Heart right ventricle (tissue), 16 donors: Measurements from ENCODE around the gene HCN3. TPM values are rescaled to one million over a fixed set of nuclear protein-coding genes. Genes with fewer than 3 reads are reported as not detected.

Experiments used
- ATAC-seq, 8 donors: fragments of 200-7000 bp; cut with Tn5 transposase; one replicate each; pipeline ENCODE4 v1.9.1; 2020; ENCODE audit warnings: mild to moderate bottlenecking in 8 of 8, moderate library complexity in 8 of 8, moderate number of reproducible peaks in 1 of 8
- DNase-seq, 2 donors: peaks; one replicate each; pipeline ENCODE4 v3.0.0-alpha.2; 2020
- H3K27ac ChIP-seq, 10 donors: fragments of 200-600 bp; sonication (generic) in 2 of 10; one replicate each; pipeline versions ENCODE4 v1.5.0 to v1.8.0; 2020 to 2022; ENCODE audit warnings: mild to moderate bottlenecking in 3 of 10
- H3K27me3 ChIP-seq, 7 donors: fragments of 200-600 bp; one replicate each; pipeline ENCODE4 v1.8.0; 2021 to 2022; ENCODE audit warnings: mild to moderate bottlenecking in 2 of 7
- H3K36me3 ChIP-seq, 9 donors: fragments of 200-600 bp; sonication (generic) in 1 of 9; one replicate each; pipeline versions ENCODE4 v1.5.0 to v1.8.0; 2020 to 2022; ENCODE audit warnings: mild to moderate bottlenecking in 2 of 9
- H3K4me1 ChIP-seq, 9 donors: fragments of 200-600 bp; sonication (generic) in 1 of 9; one replicate each; pipeline versions ENCODE4 v1.5.0 to v1.8.0; 2020 to 2022; ENCODE audit warnings: mild to moderate bottlenecking in 4 of 9
- H3K4me3 ChIP-seq, 10 donors: fragments of 200-600 bp; sonication (generic) in 2 of 10; one replicate each; pipeline versions ENCODE4 v1.5.0 to v1.8.0; 2020 to 2022; ENCODE audit warnings: mild to moderate bottlenecking in 7 of 10, moderate library complexity in 2 of 10
- H3K9me3 ChIP-seq, 11 donors: fragments of 200-600 bp in 10 of 11; sonication (generic) in 2 of 11; one replicate each; pipeline versions ENCODE4 v1.5.0 to v1.8.0; 2013 to 2022; ENCODE audit warnings: mild to moderate bottlenecking in 2 of 11, control low read depth in 1 of 11, moderate library complexity in 1 of 11
- WGBS, 2 donors: extraction: QIAGEN DNeasy Blood & Tissue Kit; methylation state at CpG; one replicate each; pipeline ENCODE4 v1.1.7; 2013; ENCODE audit warnings: inconsistent platforms in 1 of 2; 5-methylcytosine and 5-hydroxymethylcytosine counted together
- intact Hi-C, 10 donors: fragments of 100-400 bp; cut with DNase I; formaldehyde crosslinking; loops; one replicate each; pipeline versions ENCODE4 v1.11.1 to v1.14.2; 2022
- polyA plus RNA-seq, 2 donors: library from polyadenylated mRNA; stranded (reverse); fragments of 200-250 nt; gene quantifications; one replicate each; pipeline ENCODE4 v1.2.3, GENCODE V29; 2013
- total RNA-seq, 10 donors: library from RNA; stranded (reverse); fragmentation: NEBNext Ultra II Directional in 3 of 10; extraction: Animal tissue kit (Norgen Biotek cat#: 25700) in 3 of 10; gene quantifications; one replicate each; pipeline versions ENCODE4 v1.2.1 to v1.2.4, GENCODE V29; 2021 to 2023
- TF ChIP-seq, protein P1 (sequence below), 9 donors: fragments of 200-600 bp; sonication (generic) in 2 of 9; IDR thresholded peaks; one replicate each; pipeline versions ENCODE4 v1.5.0 to v1.8.0; 2021 to 2022; ENCODE audit warnings: antibody characterized with exemption in 9 of 9, mild to moderate bottlenecking in 5 of 9, moderate library complexity in 1 of 9
- donor health status: Arrhythmogenic right ventricular cardiomyopathy.
- donor health status: ischemic (EF 13 %, LVEDD 7.1; RV severe dilation, severe dysfunction).
- donor health status: healthy with polysubstance abuse.
- donor health status: DM: no; HTN: yes; CAD: no.
- donor health status: DM: no; HTN: no; CAD: no.
- donor health status: ischemic (EF 25% LVEDD 6.9; RV normal size, moderate dysfunction).
- donor health status: ischemic (EF 25% LVEDD 5.7; RV mildly dilated, moderate dysfunction).
- donor health status: healthy.
- donor health status: DM: yes; HTN: yes; CAD: no.
- donor health status: Ischemic cardiomyopathy.
- donor health status: ischemic (EF 35%, LVEDD 5.7; RV mildly dilated, moderate dysfunction).
- donor health status: nonischemic (EF 11% LVEDD 7.7; RV severe dilation, severe dysfunction).
- donor health status: DM: yes; HTN: yes; CAD: no.
- donor health status: PGD.
- donor health status: ischemic (EF 29% LVEDD 5.4; RV normal size, mild dysfunction).
- donor health status: nonischemic (EF 23%, LVEDD 6.1; RV moderate dilation, normal function).

Gene HCN3
- total and polyA plus RNA-seq, 12 donors: 0.68 to 3.2 (median 1.0) TPM

DNA sequence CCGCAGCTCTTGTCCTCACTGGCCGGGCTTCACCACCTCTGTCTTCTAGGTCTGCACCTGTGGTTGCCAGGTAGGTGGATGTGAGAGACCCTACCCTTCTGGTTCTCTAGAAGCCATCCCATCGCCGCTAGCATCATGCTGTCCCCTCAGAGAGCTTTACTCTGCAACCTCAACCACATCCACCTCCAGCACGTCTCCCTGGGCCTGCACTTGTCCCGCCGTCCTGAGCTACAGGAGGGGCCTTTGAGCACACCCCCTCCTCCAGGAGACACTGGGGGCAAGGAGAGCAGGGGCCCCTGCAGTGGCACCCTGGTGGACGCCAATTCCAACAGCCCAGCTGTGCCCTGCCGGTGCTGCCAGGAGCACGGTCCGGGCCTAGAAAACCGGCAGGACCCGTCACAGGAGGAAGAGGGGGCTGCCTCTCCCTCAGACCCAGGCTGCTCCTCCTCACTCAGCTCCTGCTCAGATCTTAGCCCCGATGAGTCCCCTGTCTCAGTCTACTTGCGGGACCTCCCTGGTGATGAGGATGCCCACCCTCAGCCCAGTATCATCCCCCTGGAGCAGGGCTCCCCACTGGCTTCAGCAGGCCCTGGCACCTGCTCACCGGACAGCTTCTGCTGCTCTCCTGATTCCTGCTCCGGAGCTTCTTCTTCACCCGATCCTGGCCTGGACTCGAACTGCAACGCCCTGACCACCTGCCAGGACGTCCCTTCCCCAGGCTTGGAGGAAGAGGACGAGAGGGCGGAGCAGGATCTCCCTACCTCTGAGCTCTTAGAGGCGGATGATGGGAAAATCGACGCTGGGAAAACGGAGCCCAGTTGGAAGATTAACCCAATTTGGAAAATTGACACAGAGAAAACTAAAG lies 44.6 kb downstream of the HCN3 start:
- TF ChIP-seq, protein P1, sequence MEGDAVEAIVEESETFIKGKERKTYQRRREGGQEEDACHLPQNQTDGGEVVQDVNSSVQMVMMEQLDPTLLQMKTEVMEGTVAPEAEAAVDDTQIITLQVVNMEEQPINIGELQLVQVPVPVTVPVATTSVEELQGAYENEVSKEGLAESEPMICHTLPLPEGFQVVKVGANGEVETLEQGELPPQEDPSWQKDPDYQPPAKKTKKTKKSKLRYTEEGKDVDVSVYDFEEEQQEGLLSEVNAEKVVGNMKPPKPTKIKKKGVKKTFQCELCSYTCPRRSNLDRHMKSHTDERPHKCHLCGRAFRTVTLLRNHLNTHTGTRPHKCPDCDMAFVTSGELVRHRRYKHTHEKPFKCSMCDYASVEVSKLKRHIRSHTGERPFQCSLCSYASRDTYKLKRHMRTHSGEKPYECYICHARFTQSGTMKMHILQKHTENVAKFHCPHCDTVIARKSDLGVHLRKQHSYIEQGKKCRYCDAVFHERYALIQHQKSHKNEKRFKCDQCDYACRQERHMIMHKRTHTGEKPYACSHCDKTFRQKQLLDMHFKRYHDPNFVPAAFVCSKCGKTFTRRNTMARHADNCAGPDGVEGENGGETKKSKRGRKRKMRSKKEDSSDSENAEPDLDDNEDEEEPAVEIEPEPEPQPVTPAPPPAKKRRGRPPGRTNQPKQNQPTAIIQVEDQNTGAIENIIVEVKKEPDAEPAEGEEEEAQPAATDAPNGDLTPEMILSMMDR (IDR thresholded peaks at IDR 0.05): no peak
- peak in 1 of 2 donors; percentile 22 for DNase-seq
- Histone ChIP-seq H3K27ac (peak overlapping the region; percentile 49 to 98 (median 97)), H3K27me3 (no peaks in the 10 kb centered on the region), H3K9me3 (no peaks in the 10 kb centered on the region), H3K4me1 (peaks cover 7 to 54% (median 40%) of the 10 kb centered on the region in 9 donors), H3K4me3 (peak overlapping the region; percentile 67 to 95 (median 84)), H3K36me3 (peaks cover 0 to 45% (median 9%) of the 10 kb centered on the region in 9 donors)
- intact Hi-C loops: loop anchor here (2.0 to 5.0 kb wide), 7 partner anchors 45 to 270 kb away; partner anchors contain the start of genes HCN3 (in 6 of the 10), MTX1 (in 2 of the 10), THBS3 (in 2 of the 10) and ENTREP3 (in 1 of the 10)
- WGBS, 2 donors: 43 to 48% methylated on average over 25 to 27 of the region's 27 CpGs
- no peak for ATAC-seq

DNA sequence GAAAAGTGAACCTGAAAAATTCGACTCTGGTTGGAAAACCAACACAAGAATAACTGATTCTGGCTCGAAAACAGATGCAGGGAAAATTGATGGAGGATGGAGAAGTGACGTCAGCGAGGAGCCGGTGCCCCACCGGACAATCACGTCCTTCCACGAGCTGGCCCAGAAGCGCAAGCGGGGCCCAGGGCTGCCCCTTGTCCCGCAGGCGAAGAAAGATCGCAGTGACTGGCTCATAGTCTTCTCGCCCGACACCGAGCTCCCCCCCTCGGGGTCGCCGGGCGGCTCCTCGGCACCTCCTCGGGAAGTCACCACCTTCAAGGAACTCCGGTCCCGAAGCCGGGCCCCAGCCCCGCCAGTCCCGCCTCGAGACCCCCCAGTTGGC lies 45.3 kb downstream of the HCN3 start:
- H3K4me3 ChIP-seq: peak overlapping the region; percentile 67 to 95 (median 84)
- H3K9me3 ChIP-seq: no peaks in the 10 kb centered on the region
- H3K27ac ChIP-seq: peak overlapping the region; percentile 91 to 98 (median 97)
- 1% methylated on average over 28 of the region's 28 CpGs for WGBS, 2 donors
- TF ChIP-seq, protein P1 (IDR thresholded peaks at IDR 0.05): no peak
- peaks cover 7 to 54% (median 40%) of the 10 kb centered on the region in 9 donors for H3K4me1 ChIP-seq
- DNase-seq (peak in 1 of 2 donors; percentile 41), ATAC-seq (no peak)
- intact Hi-C loops: loop anchor here (2.0 to 5.0 kb wide), 7 partner anchors 45 to 270 kb away; partner anchors contain the start of genes HCN3 (in 5 of the 10), MTX1 (in 2 of the 10), THBS3 (in 2 of the 10) and ENTREP3 (in 1 of the 10)
- H3K36me3 ChIP-seq: peaks cover 0 to 45% (median 16%) of the 10 kb centered on the region in 9 donors
- H3K27me3 ChIP-seq: no peaks in the 10 kb centered on the region

DNA sequence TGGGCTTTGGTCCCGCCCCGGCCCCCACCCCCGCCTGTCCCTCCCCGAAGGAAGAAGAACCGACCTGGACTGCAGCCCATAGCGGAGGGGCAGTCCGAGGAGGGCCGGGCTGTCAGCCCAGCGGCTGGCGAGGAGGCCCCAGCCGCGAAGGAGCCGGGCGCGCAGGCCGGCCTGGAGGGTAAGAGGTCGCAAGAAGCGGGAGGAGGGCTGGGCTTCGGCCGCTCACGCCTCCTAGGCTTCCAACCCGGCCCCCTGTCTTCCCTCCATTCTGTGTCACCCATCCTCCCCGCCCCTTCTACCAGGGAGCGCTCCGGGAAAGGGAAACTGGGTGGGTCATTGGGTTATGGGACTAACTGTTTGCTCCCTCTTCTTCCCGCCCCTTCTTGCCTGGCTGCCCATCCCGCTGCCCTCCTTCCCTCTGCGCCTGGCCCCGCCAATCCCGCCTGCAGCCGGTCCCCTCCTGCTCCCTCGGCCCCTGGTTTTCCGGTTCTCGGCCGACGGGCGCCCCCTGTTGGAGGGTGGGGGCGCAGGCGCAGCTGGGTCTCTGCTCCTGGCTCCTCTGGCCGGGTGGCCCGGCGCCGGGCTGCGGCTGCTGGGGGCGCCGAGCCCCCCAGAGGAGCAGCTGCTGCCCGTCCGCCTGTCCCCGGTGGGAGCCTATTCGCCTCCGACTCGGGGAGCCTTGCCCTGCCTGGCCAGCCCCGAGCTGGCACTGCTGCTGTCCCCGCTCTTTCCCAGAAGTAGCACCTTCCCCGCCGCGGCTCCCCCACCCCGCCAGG lies 45.9 kb downstream of the HCN3 start:
- peak overlapping the region; percentile 91 to 98 (median 97) for H3K27ac ChIP-seq
- 0 to 1% methylated on average over 52 to 58 of the region's 58 CpGs for WGBS, 2 donors
- H3K27me3 ChIP-seq: no peaks in the 10 kb centered on the region
- ATAC-seq (peak; percentile 38 to 75 (median 54)), DNase-seq (peak; percentile 92 to 93)
- peaks cover 0 to 45% (median 17%) of the 10 kb centered on the region in 9 donors for H3K36me3 ChIP-seq
- H3K9me3 ChIP-seq: no peaks in the 10 kb centered on the region
- intact Hi-C loops: loop anchor here (1.0 to 5.0 kb wide), 9 partner anchors 46 to 269 kb away; partner anchors contain the start of genes HCN3 (in 6 of the 10), MTX1 (in 2 of the 10), THBS3 (in 2 of the 10) and ENTREP3 (in 1 of the 10)
- H3K4me1 ChIP-seq: peaks cover 7 to 54% (median 40%) of the 10 kb centered on the region in 9 donors
- TF ChIP-seq, protein P1 (IDR thresholded peaks at IDR 0.05): peak; percentile 83 to 99 (median 97)
- peak overlapping the region; percentile 67 to 95 (median 84) for H3K4me3 ChIP-seq

DNA sequence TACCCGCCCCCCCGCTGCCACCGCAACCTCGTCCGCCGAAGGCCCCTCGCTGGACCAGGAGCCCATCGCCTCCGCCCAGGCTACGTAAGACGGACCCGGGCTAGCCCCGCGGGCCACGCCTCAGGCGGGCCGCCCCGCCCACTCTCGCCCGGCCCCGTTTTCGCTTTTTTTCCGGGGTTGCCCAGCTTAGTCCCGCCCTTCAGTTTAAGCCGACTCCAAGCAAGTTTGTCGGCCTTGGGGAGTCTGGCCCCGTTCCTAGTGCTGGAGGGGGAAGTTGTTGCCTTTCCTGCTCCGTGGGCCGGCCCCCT lies 46.4 kb downstream of the HCN3 start:
- peaks cover 0 to 45% (median 21%) of the 10 kb centered on the region in 9 donors for H3K36me3 ChIP-seq
- TF ChIP-seq, protein P1 (IDR thresholded peaks at IDR 0.05): no peak
- intact Hi-C loops: loop anchor here (1.0 to 5.0 kb wide), 10 partner anchors 15 to 269 kb away; partner anchors contain the start of genes HCN3 (in 6 of the 10), MTX1 (in 2 of the 10), THBS3 (in 2 of the 10) and ENTREP3 (in 1 of the 10)
- H3K27ac ChIP-seq: peak overlapping the region; percentile 91 to 98 (median 97)
- 0 to 1% methylated on average over 28 to 29 of the region's 29 CpGs for WGBS, 2 donors
- DNase-seq (peak; percentile 90 to 91), ATAC-seq (peak; percentile 64 to 82 (median 77))
- peak overlapping the region; percentile 67 to 95 (median 84) for H3K4me3 ChIP-seq
- no peaks in the 10 kb centered on the region for H3K27me3 ChIP-seq
- H3K4me1 ChIP-seq: peaks cover 7 to 54% (median 40%) of the 10 kb centered on the region in 9 donors
- no peaks in the 10 kb centered on the region for H3K9me3 ChIP-seq
